ENCODE data around the gene PPP1R3F. TPM values are rescaled to one million over a fixed set of nuclear protein-coding genes. Genes with fewer than 3 reads are reported as not detected.

The PPP1R3F gene
- total RNA-seq, 2 experiments from 2014 or later = 4.8 to 5.4 TPM

DNA sequence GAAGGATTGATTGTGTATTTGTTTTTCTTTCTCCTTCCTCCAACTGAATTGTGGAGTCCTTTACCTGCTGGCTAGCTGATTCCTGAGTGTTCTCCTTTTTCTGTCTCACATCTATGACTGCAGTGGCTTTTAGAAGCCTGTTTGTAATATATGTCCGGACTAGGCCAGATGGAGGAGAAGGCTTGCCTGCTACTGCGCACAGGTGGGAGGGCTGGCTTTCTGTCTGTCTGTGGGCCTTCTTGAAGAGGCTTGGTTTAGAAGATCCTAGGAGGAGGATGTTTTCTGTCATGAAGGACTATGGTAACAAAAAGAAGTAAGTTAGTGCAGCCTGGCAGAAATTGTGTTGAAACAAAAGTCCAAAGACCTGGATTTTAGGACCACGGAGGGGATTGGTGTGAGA, 8.5 kb downstream of the PPP1R3F start:
- CTCF ChIA-PET = interaction anchor here (0.9 kb wide), 1 partner anchor 13 kb away, joined by 3 read pairs; no protein-coding TSS in a partner anchor
- peak overlapping the region; percentile 64 for H3K4me3 Mint-ChIP-seq
- no peak for DNase-seq
- no peaks in the 10 kb centered on the region for H3K27me3 Mint-ChIP-seq
- no peaks in the 10 kb centered on the region for H3K9me3 Mint-ChIP-seq
- intact Hi-C loops (cut with micrococcal nuclease) = no loop called here
- POLR2A ChIA-PET = interaction anchor here (0.8 to 1.4 kb wide), 3 partner anchors 10 to 25 kb away, joined by 4 to 7 read pairs (median 5); no protein-coding TSS in a partner anchor
- H3K27ac Mint-ChIP-seq = peak overlapping the region; percentile 99
- peaks cover 13% of the 10 kb centered on the region for H3K36me3 Mint-ChIP-seq (ENCODE audit: low read depth)
- TF ChIP-seq, protein P1, sequence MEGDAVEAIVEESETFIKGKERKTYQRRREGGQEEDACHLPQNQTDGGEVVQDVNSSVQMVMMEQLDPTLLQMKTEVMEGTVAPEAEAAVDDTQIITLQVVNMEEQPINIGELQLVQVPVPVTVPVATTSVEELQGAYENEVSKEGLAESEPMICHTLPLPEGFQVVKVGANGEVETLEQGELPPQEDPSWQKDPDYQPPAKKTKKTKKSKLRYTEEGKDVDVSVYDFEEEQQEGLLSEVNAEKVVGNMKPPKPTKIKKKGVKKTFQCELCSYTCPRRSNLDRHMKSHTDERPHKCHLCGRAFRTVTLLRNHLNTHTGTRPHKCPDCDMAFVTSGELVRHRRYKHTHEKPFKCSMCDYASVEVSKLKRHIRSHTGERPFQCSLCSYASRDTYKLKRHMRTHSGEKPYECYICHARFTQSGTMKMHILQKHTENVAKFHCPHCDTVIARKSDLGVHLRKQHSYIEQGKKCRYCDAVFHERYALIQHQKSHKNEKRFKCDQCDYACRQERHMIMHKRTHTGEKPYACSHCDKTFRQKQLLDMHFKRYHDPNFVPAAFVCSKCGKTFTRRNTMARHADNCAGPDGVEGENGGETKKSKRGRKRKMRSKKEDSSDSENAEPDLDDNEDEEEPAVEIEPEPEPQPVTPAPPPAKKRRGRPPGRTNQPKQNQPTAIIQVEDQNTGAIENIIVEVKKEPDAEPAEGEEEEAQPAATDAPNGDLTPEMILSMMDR (IDR thresholded peaks at IDR 0.05) = no peak
- no peak for ATAC-seq
- peaks cover 81% of the 10 kb centered on the region for H3K4me1 Mint-ChIP-seq (ENCODE audit: low read depth)

DNA sequence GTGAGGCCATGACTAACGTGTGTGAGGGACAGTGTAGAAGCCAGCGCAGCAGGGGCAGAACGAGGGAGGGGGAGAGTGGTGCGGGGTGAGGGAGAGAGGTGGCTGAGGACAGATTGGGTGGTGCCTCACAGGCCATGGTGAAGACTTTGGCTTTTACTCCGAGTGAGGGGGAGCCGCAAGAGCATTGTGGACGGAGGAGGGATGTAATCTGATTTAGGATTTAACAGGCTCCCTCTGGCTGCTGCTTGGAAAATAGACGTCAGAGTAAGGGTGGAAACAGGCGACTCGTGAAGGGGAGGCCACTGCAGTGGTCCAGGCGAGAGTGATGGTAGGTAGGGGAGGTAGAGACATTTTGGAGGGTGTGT, 13.0 kb downstream of the PPP1R3F start:
- DNase-seq (no peak), ATAC-seq (no peak)
- Mint-ChIP-seq H3K36me3 (ENCODE audit: low read depth) (no peaks in the 10 kb centered on the region), H3K9me3 (no peaks in the 10 kb centered on the region), H3K4me3 (no peak overlapping the region), H3K27me3 (no peaks in the 10 kb centered on the region), H3K4me1 (ENCODE audit: low read depth) (peaks cover 44% of the 10 kb centered on the region), H3K27ac (no peak overlapping the region)
- ChIA-PET POLR2A (no interaction called here), CTCF (no interaction called here)
- intact Hi-C loops (cut with micrococcal nuclease) = no loop called here
- TF ChIP-seq, protein P1 (IDR thresholded peaks at IDR 0.05) = no peak

DNA sequence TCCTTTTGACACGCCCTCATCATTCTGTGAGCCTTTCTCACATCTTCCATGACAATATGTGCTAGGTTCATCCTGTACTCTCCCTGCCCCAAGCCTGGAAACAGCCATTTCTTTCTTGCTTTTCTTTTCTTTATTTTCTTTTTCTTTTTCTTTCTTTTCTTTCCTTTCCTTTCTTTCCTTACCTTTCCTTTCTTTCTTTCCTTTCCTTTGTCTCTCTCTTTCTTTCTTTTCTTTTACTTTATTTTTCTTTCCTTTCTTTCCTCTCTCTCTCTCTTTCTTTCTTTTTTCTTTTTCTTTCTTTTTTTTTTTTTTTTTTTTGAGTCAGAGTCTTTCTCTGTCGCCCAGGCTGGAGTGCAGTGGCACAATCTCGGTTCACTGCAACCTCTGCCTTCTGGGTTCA, 14.6 kb downstream of the PPP1R3F start:
- ChIA-PET CTCF (no interaction called here), POLR2A (interaction anchor here (1.8 kb wide), 1 partner anchor 11 kb away, joined by 6 read pairs; no protein-coding TSS in a partner anchor)
- no peak overlapping the region for H3K4me3 Mint-ChIP-seq
- no peaks in the 10 kb centered on the region for H3K36me3 Mint-ChIP-seq (ENCODE audit: low read depth)
- DNase-seq (no peak), ATAC-seq (no peak)
- no peaks in the 10 kb centered on the region for H3K9me3 Mint-ChIP-seq
- intact Hi-C loops (cut with micrococcal nuclease) = no loop called here
- no peaks in the 10 kb centered on the region for H3K27me3 Mint-ChIP-seq
- H3K4me1 Mint-ChIP-seq (ENCODE audit: low read depth) = peaks cover 37% of the 10 kb centered on the region
- TF ChIP-seq, protein P1 (IDR thresholded peaks at IDR 0.05) = no peak
- H3K27ac Mint-ChIP-seq = no peak overlapping the region

DNA sequence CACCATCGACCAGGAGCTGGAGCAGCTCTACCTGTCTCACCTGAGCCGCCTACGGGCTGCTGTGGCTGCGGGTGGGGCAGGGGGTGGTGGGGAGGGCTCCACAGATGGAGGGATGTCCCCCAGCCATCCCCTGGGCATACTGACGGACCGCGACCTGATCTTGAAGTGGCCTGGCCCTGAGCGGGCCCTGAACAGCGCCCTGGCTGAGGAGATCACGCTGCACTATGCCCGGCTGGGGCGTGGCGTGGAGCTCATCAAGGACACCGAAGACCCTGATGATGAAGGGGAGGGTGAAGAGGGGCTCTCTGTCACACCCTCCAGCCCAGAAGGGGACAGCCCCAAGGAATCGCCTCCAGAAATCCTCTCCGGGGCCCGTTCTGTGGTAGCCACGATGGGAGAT, 16.5 kb downstream of the PPP1R3F start:
- DNase-seq (no peak), ATAC-seq (no peak)
- Mint-ChIP-seq H3K4me1 (ENCODE audit: low read depth) (peaks cover 26% of the 10 kb centered on the region), H3K27me3 (no peaks in the 10 kb centered on the region), H3K27ac (no peak overlapping the region), H3K4me3 (no peak overlapping the region), H3K9me3 (no peaks in the 10 kb centered on the region), H3K36me3 (ENCODE audit: low read depth) (no peaks in the 10 kb centered on the region)
- TF ChIP-seq, protein P1 (IDR thresholded peaks at IDR 0.05) = no peak
- POLR2A ChIA-PET = interaction anchor here (0.9 kb wide), 1 partner anchor 13 kb away, joined by 3 read pairs; no protein-coding TSS in a partner anchor
- intact Hi-C loops (cut with micrococcal nuclease) = no loop called here
- CTCF ChIA-PET = no interaction called here

DNA sequence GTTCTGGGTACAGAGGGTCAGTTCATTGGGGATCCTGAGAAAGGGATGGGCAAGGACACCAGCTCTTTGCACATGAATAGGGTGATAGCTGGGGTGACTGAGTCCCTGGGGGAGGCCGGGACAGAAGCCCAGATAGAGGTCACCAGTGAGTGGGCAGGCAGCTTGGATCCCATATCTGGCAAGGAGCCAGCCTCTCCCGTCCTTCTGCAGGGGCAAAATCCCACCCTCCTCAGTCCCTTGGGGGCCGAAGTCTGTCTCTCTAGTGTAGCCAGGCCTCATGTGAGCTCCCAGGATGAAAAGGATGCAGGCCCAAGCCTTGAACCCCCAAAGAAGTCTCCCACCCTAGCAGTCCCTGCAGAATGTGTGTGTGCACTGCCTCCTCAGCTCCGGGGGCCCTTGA, 17.0 kb downstream of the PPP1R3F start:
- intact Hi-C loops (cut with micrococcal nuclease) = no loop called here
- no peak overlapping the region for H3K4me3 Mint-ChIP-seq
- no peak overlapping the region for H3K27ac Mint-ChIP-seq
- no peaks in the 10 kb centered on the region for H3K9me3 Mint-ChIP-seq
- ChIA-PET CTCF (no interaction called here), POLR2A (interaction anchor here (0.9 kb wide), 1 partner anchor 14 kb away, joined by 3 read pairs; no protein-coding TSS in a partner anchor)
- no peak for DNase-seq
- TF ChIP-seq, protein P1 (IDR thresholded peaks at IDR 0.05) = no peak
- H3K4me1 Mint-ChIP-seq (ENCODE audit: low read depth) = peaks cover 26% of the 10 kb centered on the region
- no peaks in the 10 kb centered on the region for H3K36me3 Mint-ChIP-seq (ENCODE audit: low read depth)
- H3K27me3 Mint-ChIP-seq = no peaks in the 10 kb centered on the region
- no peak for ATAC-seq

Data from activated CD8-positive, alpha-beta T cell treated with anti-CD3 and anti-CD28 coated beads for 36 hours (primary cell).